IMR-90 (cell line): ENCODE data around the gene GOT2. TPM values are rescaled to one million over a fixed set of nuclear protein-coding genes. Genes with fewer than 3 reads are reported as not detected.

ENCODE experiments used
- ATAC-seq: fragments of 200-7000 bp; cut with Tn5 transposase; 2 replicates; pipeline ENCODE4 v1.9.1; 2020; ENCODE audit warnings: low read depth, mild to moderate bottlenecking, moderate library complexity
- BruUV-seq: library from RNA; stranded (reverse); fragments of 400-500 nt; replicated peaks from 2 replicates; lab custom pipeline; 2021; lab: Mats Ljungman, UMichigan
- CTCF ChIA-PET: fragments of 300-600 bp; formaldehyde crosslinking; extraction: SDS; loops from one replicate; lab custom pipeline; 2021; ENCODE audit warnings: antibody characterized with exemption; lab: Yijun Ruan, JAX
- POLR2A ChIA-PET: fragments of 300-600 bp; sonication (Branson Sonifier 250); formaldehyde crosslinking; loops from one replicate; lab custom pipeline; 2022; ENCODE audit warnings: antibody characterized with exemption; ENCODE audit not compliant: unreplicated experiment; lab: Charles Lee
- DNase-seq: peaks from one replicate; pipeline ENCODE4 v3.0.0; 2013
- H2AFZ ChIP-seq: replicated peaks from 2 replicates; pipeline ENCODE3; 2013; ENCODE audit warnings: low read length, mild to moderate bottlenecking; ENCODE audit not compliant: poor library complexity
- H2AK5ac ChIP-seq: 2 replicates; pipeline ENCODE4 v1.6.1; 2013; ENCODE audit warnings: low read depth, low read length, inconsistent platforms
- H2AK9ac ChIP-seq: replicated peaks from 2 replicates; pipeline ENCODE3; 2013; ENCODE audit warnings: mild to moderate bottlenecking, low read depth, low read length, moderate library complexity; ENCODE audit not compliant: poor library complexity
- H2BK120ac ChIP-seq: 2 replicates; pipeline ENCODE4 v1.6.1; 2013; ENCODE audit warnings: low read depth, low read length, inconsistent platforms
- H2BK15ac ChIP-seq: 3 replicates; pipeline ENCODE4 v1.6.1; 2013; ENCODE audit warnings: low read depth, low read length, inconsistent platforms
- H2BK20ac ChIP-seq: 2 replicates; pipeline ENCODE4 v1.6.1; 2013; ENCODE audit warnings: low read depth, mild to moderate bottlenecking, inconsistent platforms, low read length, moderate library complexity
- H2BK5ac ChIP-seq: 2 replicates; pipeline ENCODE4 v1.6.1; 2013; ENCODE audit warnings: mild to moderate bottlenecking, low read depth, low read length, inconsistent platforms; ENCODE audit not compliant: poor library complexity, severe bottlenecking
- H3K14ac ChIP-seq: replicated peaks from 2 replicates; pipeline ENCODE4 v1.6.1; 2013; ENCODE audit warnings: low read depth, low read length, inconsistent platforms
- H3K18ac ChIP-seq: 2 replicates; pipeline ENCODE4 v1.6.1; 2013; ENCODE audit warnings: low read depth, low read length, control low read depth
- H3K23ac ChIP-seq: 2 replicates; pipeline ENCODE4 v1.6.1; 2013; ENCODE audit warnings: low read depth, low read length, inconsistent platforms
- H3K27ac ChIP-seq: 2 replicates; pipeline ENCODE4 v1.5.1; 2013; ENCODE audit warnings: mild to moderate bottlenecking, control low read depth, low read length; ENCODE audit not compliant: insufficient read depth
- H3K27me3 ChIP-seq: 2 replicates; pipeline ENCODE4 v1.6.1; 2013; ENCODE audit warnings: low read length; ENCODE audit not compliant: control insufficient read depth, insufficient read depth
- H3K36me3 ChIP-seq: 2 replicates; pipeline ENCODE4 v1.6.1; 2013; ENCODE audit warnings: low read length, mixed read lengths; ENCODE audit not compliant: control insufficient read depth, insufficient read depth
- H3K4ac ChIP-seq: 2 replicates; pipeline ENCODE4 v1.6.1; 2013; ENCODE audit warnings: low read depth, low read length, inconsistent platforms
- H3K4me1 ChIP-seq: 2 replicates; pipeline ENCODE4 v1.6.1; 2013; ENCODE audit warnings: low read length, mixed read lengths; ENCODE audit not compliant: control insufficient read depth, insufficient read depth
- H3K4me2 ChIP-seq: 2 replicates; pipeline ENCODE4 v1.6.1; 2013; ENCODE audit warnings: low read depth, mild to moderate bottlenecking, control low read depth, low read length, moderate library complexity
- H3K4me3 ChIP-seq: 2 replicates; pipeline ENCODE4 v1.5.1; 2013; ENCODE audit warnings: low read depth, mild to moderate bottlenecking, control low read depth, low read length, moderate library complexity; ENCODE audit not compliant: insufficient read depth
- H3K56ac ChIP-seq: 2 replicates; pipeline ENCODE4 v1.6.1; 2013; ENCODE audit warnings: low read length, inconsistent platforms; ENCODE audit not compliant: insufficient read depth; ENCODE audit errors: extremely low read depth
- H3K79me1 ChIP-seq, 2 experiments: 2 replicates each; pipeline ENCODE4 v1.6.1; 2013; ENCODE audit warnings: low read length in 2 of 2, inconsistent platforms in 1 of 2, low read depth in 1 of 2
- H3K9ac ChIP-seq: 2 replicates; pipeline ENCODE4 v1.6.1; 2013; ENCODE audit warnings: low read depth, low read length, control low read depth
- H3K9me1 ChIP-seq: 2 replicates; pipeline ENCODE4 v1.6.1; 2013; ENCODE audit warnings: low read length, inconsistent platforms; ENCODE audit not compliant: insufficient read depth
- H3K9me3 ChIP-seq: 2 replicates; pipeline ENCODE4 v1.6.1; 2013; ENCODE audit warnings: low read length; ENCODE audit not compliant: control insufficient read depth, insufficient read depth
- H4K20me1 ChIP-seq: 2 replicates; pipeline ENCODE4 v1.6.1; 2013; ENCODE audit warnings: low read length, inconsistent platforms; ENCODE audit not compliant: insufficient read depth
- H4K5ac ChIP-seq: 2 replicates; pipeline ENCODE4 v1.6.1; 2013; ENCODE audit warnings: mild to moderate bottlenecking, low read depth, low read length, control low read depth
- H4K8ac ChIP-seq, 2 experiments: 2 replicates each; pipeline ENCODE4 v1.6.1; 2013; ENCODE audit warnings: low read depth in 2 of 2, low read length in 2 of 2, control low read depth in 1 of 2, inconsistent platforms in 1 of 2
- H4K91ac ChIP-seq: 2 replicates; pipeline ENCODE4 v1.6.1; 2013; ENCODE audit warnings: low read depth, low read length, inconsistent platforms; ENCODE audit not compliant: insufficient read depth
- CEBPB ChIP-seq: IDR thresholded peaks from 2 replicates; pipeline ENCODE4 v1.6.1; 2012; ENCODE audit warnings: low read depth, low read length, improper control_type of control experiment
- CHD1 ChIP-seq: IDR thresholded peaks from 2 replicates; pipeline ENCODE4 v1.6.1; 2012; ENCODE audit warnings: low read depth, low read length, improper control_type of control experiment
- MXI1 ChIP-seq: IDR thresholded peaks from 2 replicates; pipeline ENCODE4 v1.6.1; 2012; ENCODE audit warnings: low read depth, mild to moderate bottlenecking, low read length, moderate library complexity, borderline replicate concordance
- NFE2L2 ChIP-seq: fragments of 150-350 bp; IDR thresholded peaks from 2 replicates; pipeline ENCODE4 v1.6.1; 2016; ENCODE audit warnings: low read depth, mild to moderate bottlenecking, low read length
- POLR2A ChIP-seq: IDR thresholded peaks from 2 replicates; pipeline ENCODE4 v1.6.1; 2012; ENCODE audit warnings: mild to moderate bottlenecking, low read depth, low read length
- RCOR1 ChIP-seq: IDR thresholded peaks from 2 replicates; pipeline ENCODE4 v1.6.1; 2012; ENCODE audit warnings: mild to moderate bottlenecking, low read length, improper control_type of control experiment; ENCODE audit not compliant: insufficient replicate concordance
- WGBS, 2 experiments: methylation state at CpG; one replicate each; pipeline versions ENCODE4 v1.1.5 to v1.1.7; 2013; ENCODE audit warnings: missing lambda C conversion rate in 2 of 2; ENCODE audit not compliant: insufficient read length in 1 of 2; ENCODE audit errors: extremely low coverage in 2 of 2; 5-methylcytosine and 5-hydroxymethylcytosine counted together
- dilution Hi-C: fragments of 300-500 bp; cut with HindIII; formaldehyde crosslinking; loops from one replicate; pipeline ENCODE4 v1.14.3; 2018; ENCODE audit warnings: low sequenced_read_pairs; ENCODE audit not compliant: unreplicated experiment
- in situ Hi-C: fragments of 300-500 bp; cut with MboI; formaldehyde crosslinking; loops from 3 replicates; pipeline ENCODE4 v1.14.3; 2019; ENCODE audit warnings: low sequenced_read_pairs, inconsistent platforms, mixed read lengths
- intact Hi-C: fragments of 100-400 bp; cut with micrococcal nuclease; formaldehyde crosslinking; loops from 2 replicates; pipeline ENCODE4 v1.10.0; 2022
- polyA plus RNA-seq, 3 experiments: library from polyadenylated mRNA; depleted of rRNA; stranded (reverse); fragments of >200 nt; gene quantifications; 2 replicates each; pipeline ENCODE4 v1.2.3, GENCODE V29; 2012; ENCODE audit warnings: low replicate concordance in 1 of 3
- total RNA-seq: library from RNA; depleted of rRNA; stranded (reverse); fragments of >200 nt; gene quantifications from 2 replicates; pipeline ENCODE4 v1.2.3, GENCODE V29; 2012
- TF ChIP-seq, protein P1 (sequence below): fragments of 150-350 bp; IDR thresholded peaks from 2 replicates; pipeline ENCODE4 v1.6.1; 2017; ENCODE audit warnings: mild to moderate bottlenecking, antibody characterized with exemption, low read length, low read depth

Gene GOT2
- total and polyA plus RNA-seq, 2 of the 4 experiments (the other 2 are of a cell fraction) = 50.2 to 60.2 TPM

DNA sequence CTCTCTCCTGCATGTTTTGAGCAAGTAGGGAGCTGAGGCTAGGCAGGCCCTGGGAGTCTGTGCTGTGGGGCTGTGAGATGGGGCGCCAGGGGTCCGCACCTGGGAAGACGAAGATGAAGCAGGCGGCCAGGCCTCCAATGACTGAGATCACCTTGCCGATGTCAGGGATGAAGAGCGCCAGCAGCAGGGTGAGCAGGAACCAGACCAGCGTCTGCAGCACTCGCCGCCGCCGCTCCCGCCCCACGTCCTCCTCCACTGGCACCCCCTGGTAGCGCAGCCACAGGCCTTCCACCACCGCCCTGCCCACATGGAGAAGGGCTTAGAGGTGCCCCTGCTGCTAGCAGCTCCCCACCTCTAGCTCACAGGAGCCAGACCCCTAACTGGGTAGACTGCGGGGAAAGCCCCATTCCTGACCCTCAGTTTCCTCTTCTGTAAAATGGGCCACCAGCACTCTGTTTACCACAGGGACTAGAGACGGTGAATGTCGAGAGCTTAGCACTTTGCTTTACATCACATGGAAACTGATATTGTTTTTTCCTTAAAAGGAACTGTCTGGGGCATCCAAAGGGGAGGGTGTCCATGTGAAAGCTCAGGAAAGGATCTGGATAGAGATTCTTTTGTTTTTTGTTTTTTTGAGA is 63.1 kb downstream of the GOT2 start:
- H4K20me1 ChIP-seq = no peaks in the 10 kb centered on the region
- ATAC-seq (no peak), DNase-seq (no peak)
- 99% methylated on average over 9 of the region's 18 CpGs; no CpG with 5 or more reads in 1 of the 2 experiments for WGBS, 2 experiments
- ChIA-PET CTCF (interaction anchor here (1.5 kb wide), 1 partner anchor 10 kb away, joined by 4 read pairs; no protein-coding TSS in a partner anchor), POLR2A (no interaction called here)
- no peak overlapping the region for H4K91ac ChIP-seq
- intact Hi-C loops (no loop called here), dilution Hi-C loops (no loop called here), in situ Hi-C loops (no loop called here)
- H2BK120ac ChIP-seq = no peak overlapping the region
- H3K9ac ChIP-seq = no peak overlapping the region
- H3K4me3 ChIP-seq = no peak overlapping the region
- peaks cover 4% of the 10 kb centered on the region for H3K4me1 ChIP-seq
- H3K56ac ChIP-seq = no peak overlapping the region
- H3K36me3 ChIP-seq = peaks cover 36% of the 10 kb centered on the region; the same call in 1 of the 2 replicates
- peak overlapping the region; percentile 21 for H2AK9ac ChIP-seq
- H3K9me3 ChIP-seq = no peaks in the 10 kb centered on the region
- no peak overlapping the region for H3K27ac ChIP-seq
- H2AFZ ChIP-seq = no peak overlapping the region
- no peak overlapping the region for H2BK15ac ChIP-seq
- TF ChIP-seq, protein P1, sequence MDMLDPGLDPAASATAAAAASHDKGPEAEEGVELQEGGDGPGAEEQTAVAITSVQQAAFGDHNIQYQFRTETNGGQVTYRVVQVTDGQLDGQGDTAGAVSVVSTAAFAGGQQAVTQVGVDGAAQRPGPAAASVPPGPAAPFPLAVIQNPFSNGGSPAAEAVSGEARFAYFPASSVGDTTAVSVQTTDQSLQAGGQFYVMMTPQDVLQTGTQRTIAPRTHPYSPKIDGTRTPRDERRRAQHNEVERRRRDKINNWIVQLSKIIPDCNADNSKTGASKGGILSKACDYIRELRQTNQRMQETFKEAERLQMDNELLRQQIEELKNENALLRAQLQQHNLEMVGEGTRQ = no peak
- no peak for TF ChIP-seq POLR2A
- TF ChIP-seq CEBPB = no peak
- TF ChIP-seq MXI1 = no peak
- no peak for TF ChIP-seq RCOR1
- TF ChIP-seq NFE2L2 = no peak
- TF ChIP-seq CHD1 = no peak
- peaks cover 3% of the 10 kb centered on the region; the same call in 1 of the 2 replicates for H3K9me1 ChIP-seq
- no peaks in the 10 kb centered on the region for H3K27me3 ChIP-seq
- H3K14ac ChIP-seq = no peak overlapping the region
- no peak overlapping the region for H4K8ac ChIP-seq
- H3K4ac ChIP-seq = no peak overlapping the region
- H3K18ac ChIP-seq = no peak overlapping the region
- no peak overlapping the region for H2BK5ac ChIP-seq
- H2AK5ac ChIP-seq = no peak overlapping the region
- no peak overlapping the region for H4K5ac ChIP-seq
- H2BK20ac ChIP-seq = no peak overlapping the region
- H3K79me1 ChIP-seq = no peaks in the 10 kb centered on the region
- no peak overlapping the region for H3K4me2 ChIP-seq
- H3K23ac ChIP-seq = no peak overlapping the region
- no TSS peak for BruUV-seq
